GM18505 (cell line): ENCODE measurements around the gene NUFIP2.
"Not testable (repeated sequence)": the region's sequence is repeated elsewhere in the genome, so short reads cannot be mapped to it uniquely, and the experiment has no call there.

ENCODE experiments used
- ATAC-seq: cut with Tn5 transposase; IDR thresholded peaks from one replicate; pipeline ENCODE4 v1.9.1; 2021; ENCODE audit not compliant: unreplicated experiment
- POLR2A ChIP-seq: IDR thresholded peaks from 4 replicates; pipeline ENCODE4 v1.6.1; 2011; ENCODE audit warnings: borderline replicate concordance; ENCODE audit not compliant: insufficient read depth, insufficient read length; ENCODE audit errors: extremely low read depth

The NUFIP2 gene

GRCh38 chr17:29292992-29293889 is 707 bp downstream of the NUFIP2 start:
- TF ChIP-seq POLR2A = no peak
- no peak for ATAC-seq

GRCh38 chr17:29292071-29292991 is 1.6 kb downstream of the NUFIP2 start:
- no peak for ATAC-seq
- no peak for TF ChIP-seq POLR2A

- TF ChIP-seq POLR2A = no peak
- ATAC-seq = no peak
Measured at GRCh38 chr17:29291163-29291752, 2.7 kb downstream of the NUFIP2 start.

- no peak for TF ChIP-seq POLR2A
- ATAC-seq = no peak
Measured at GRCh38 chr17:29289852-29290251, 4.1 kb downstream of the NUFIP2 start.

- no peak for TF ChIP-seq POLR2A
- no peak for ATAC-seq
Measured at GRCh38 chr17:29283961-29284360, 10.0 kb downstream of the NUFIP2 start.

GRCh38 chr17:29283496-29283895 is 10.5 kb downstream of the NUFIP2 start:
- ATAC-seq = no peak
- no peak for TF ChIP-seq POLR2A

- TF ChIP-seq POLR2A = peak; percentile 5
Measured at GRCh38 chr17:29279397-29280070, 14.4 kb downstream of the NUFIP2 start.

GRCh38 chr17:29278692-29279091 is 15.3 kb downstream of the NUFIP2 start:
- no peak for ATAC-seq
- no peak for TF ChIP-seq POLR2A

More at GRCh38 chr17:29279397-29280070, 14.4 kb downstream of the NUFIP2 start:
- ATAC-seq = no peak

GRCh38 chr17:29273924-29274323 is 20.0 kb downstream of the NUFIP2 start:
- no peak for ATAC-seq
- TF ChIP-seq POLR2A = no peak

- not testable (repeated sequence) for ATAC-seq
Measured at GRCh38 chr17:29271980-29272379, 22.0 kb downstream of the NUFIP2 start.

GRCh38 chr17:29263916-29264315 is 30.0 kb downstream of the NUFIP2 start:
- ATAC-seq = no peak
- no peak for TF ChIP-seq POLR2A

GRCh38 chr17:29257756-29258155 is 36.2 kb downstream of the NUFIP2 start:
- no peak for TF ChIP-seq POLR2A

More at GRCh38 chr17:29257756-29258155, 36.2 kb downstream of the NUFIP2 start:
- no peak for ATAC-seq
